Loucy (cell line): ENCODE data around the gene LMF2.

Experiments
- EZH2phosphoT487 ChIP-seq: fragments of 200-600 bp; IDR thresholded peaks from 2 replicates; pipeline ENCODE4 v1.6.1; 2018; ENCODE audit warnings: antibody characterized with exemption, mild to moderate bottlenecking, moderate library complexity, borderline replicate concordance
- TF ChIP-seq, protein P1 (sequence below): fragments of 200-600 bp; sonication (generic); conservative IDR thresholded peaks from 2 replicates; pipeline ENCODE4 v1.5.1; 2014; ENCODE audit warnings: mild to moderate bottlenecking, antibody characterized with exemption, low read length

DNA sequence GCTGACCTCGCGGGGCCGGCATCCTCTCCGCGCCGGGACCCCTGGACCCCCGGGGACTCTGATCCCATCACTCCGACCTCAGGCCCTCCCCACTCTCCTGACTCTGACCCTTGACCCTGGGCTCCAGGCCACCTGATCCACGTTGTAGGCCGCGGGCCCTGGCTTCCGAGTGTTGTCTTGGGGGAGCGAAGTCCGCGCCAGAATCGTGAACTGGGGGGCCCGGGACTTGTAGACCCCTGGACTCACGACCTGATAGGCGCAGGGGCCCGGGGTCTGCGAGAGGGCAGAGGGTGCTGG is 23.0 kb upstream of the LMF2 start:
- TF ChIP-seq, protein P1, sequence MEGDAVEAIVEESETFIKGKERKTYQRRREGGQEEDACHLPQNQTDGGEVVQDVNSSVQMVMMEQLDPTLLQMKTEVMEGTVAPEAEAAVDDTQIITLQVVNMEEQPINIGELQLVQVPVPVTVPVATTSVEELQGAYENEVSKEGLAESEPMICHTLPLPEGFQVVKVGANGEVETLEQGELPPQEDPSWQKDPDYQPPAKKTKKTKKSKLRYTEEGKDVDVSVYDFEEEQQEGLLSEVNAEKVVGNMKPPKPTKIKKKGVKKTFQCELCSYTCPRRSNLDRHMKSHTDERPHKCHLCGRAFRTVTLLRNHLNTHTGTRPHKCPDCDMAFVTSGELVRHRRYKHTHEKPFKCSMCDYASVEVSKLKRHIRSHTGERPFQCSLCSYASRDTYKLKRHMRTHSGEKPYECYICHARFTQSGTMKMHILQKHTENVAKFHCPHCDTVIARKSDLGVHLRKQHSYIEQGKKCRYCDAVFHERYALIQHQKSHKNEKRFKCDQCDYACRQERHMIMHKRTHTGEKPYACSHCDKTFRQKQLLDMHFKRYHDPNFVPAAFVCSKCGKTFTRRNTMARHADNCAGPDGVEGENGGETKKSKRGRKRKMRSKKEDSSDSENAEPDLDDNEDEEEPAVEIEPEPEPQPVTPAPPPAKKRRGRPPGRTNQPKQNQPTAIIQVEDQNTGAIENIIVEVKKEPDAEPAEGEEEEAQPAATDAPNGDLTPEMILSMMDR: no peak
- TF ChIP-seq EZH2phosphoT487: no peak
